GM12892 (cell line): ENCODE measurements around the gene SEPTIN1.

Experiments
- POLR2A ChIP-seq: IDR thresholded peaks from 2 replicates; pipeline ENCODE4 v1.6.1; 2011; ENCODE audit warnings: low read depth, low read length, control low read depth
- POLR2AphosphoS5 ChIP-seq: IDR thresholded peaks from 2 replicates; pipeline ENCODE4 v1.6.1; 2011; ENCODE audit warnings: low read depth, low read length, control low read depth

GRCh38 chr16:30421010-30421409, 38.6 kb upstream of the SEPTIN1 start:
- TF ChIP-seq POLR2A (no peak), POLR2AphosphoS5 (no peak)
